Measurements from ENCODE around the gene MIF. TPM values are rescaled to one million over a fixed set of nuclear protein-coding genes. Genes with fewer than 3 reads are reported as not detected.

The MIF gene
- total RNA-seq, 1 donor from 2014 or later: 306 TPM

GRCh38 chr22:23908587-23909205, 14.5 kb downstream of the MIF start:
- Mint-ChIP-seq H3K27me3 (ENCODE audit: unreplicated experiment) (peaks cover 14% of the 10 kb centered on the region), H3K9me3 (ENCODE audit: unreplicated experiment) (no peaks in the 10 kb centered on the region), H3K4me3 (ENCODE audit: unreplicated experiment) (no peak overlapping the region), H3K27ac (ENCODE audit: unreplicated experiment) (no peak overlapping the region), H3K4me1 (ENCODE audit: unreplicated experiment) (peaks cover 9% of the 10 kb centered on the region), H3K36me3 (ENCODE audit: low read depth, unreplicated experiment) (peaks cover 3% of the 10 kb centered on the region)
- TF ChIP-seq CTCF (IDR thresholded peaks at IDR 0.05; ENCODE audit: unreplicated experiment): no peak
- no peak for DNase-seq (ENCODE audit: low spot score)

GRCh38 chr22:23909296-23909898, 15.2 kb downstream of the MIF start:
- Mint-ChIP-seq H3K27ac (ENCODE audit: unreplicated experiment) (no peak overlapping the region), H3K27me3 (ENCODE audit: unreplicated experiment) (peaks cover 13% of the 10 kb centered on the region), H3K9me3 (ENCODE audit: unreplicated experiment) (no peaks in the 10 kb centered on the region), H3K4me1 (ENCODE audit: unreplicated experiment) (peaks cover 11% of the 10 kb centered on the region), H3K36me3 (ENCODE audit: low read depth, unreplicated experiment) (peaks cover 3% of the 10 kb centered on the region), H3K4me3 (ENCODE audit: unreplicated experiment) (no peak overlapping the region)
- DNase-seq (ENCODE audit: low spot score): no peak
- TF ChIP-seq CTCF (IDR thresholded peaks at IDR 0.05; ENCODE audit: unreplicated experiment): no peak

- Mint-ChIP-seq H3K4me3 (ENCODE audit: unreplicated experiment) (no peak overlapping the region), H3K27ac (ENCODE audit: unreplicated experiment) (no peak overlapping the region), H3K36me3 (ENCODE audit: low read depth, unreplicated experiment) (peaks cover 3% of the 10 kb centered on the region), H3K9me3 (ENCODE audit: unreplicated experiment) (no peaks in the 10 kb centered on the region), H3K27me3 (ENCODE audit: unreplicated experiment) (peaks cover 12% of the 10 kb centered on the region), H3K4me1 (ENCODE audit: unreplicated experiment) (peaks cover 11% of the 10 kb centered on the region)
- TF ChIP-seq CTCF (IDR thresholded peaks at IDR 0.05; ENCODE audit: unreplicated experiment): no peak
- no peak for DNase-seq (ENCODE audit: low spot score)
Measured at GRCh38 chr22:23910496-23911190, 16.5 kb downstream of the MIF start.

GRCh38 chr22:23911318-23911980, 17.3 kb downstream of the MIF start:
- H3K4me3 Mint-ChIP-seq (ENCODE audit: unreplicated experiment): no peak overlapping the region
- H3K9me3 Mint-ChIP-seq (ENCODE audit: unreplicated experiment): no peaks in the 10 kb centered on the region
- TF ChIP-seq CTCF (IDR thresholded peaks at IDR 0.05; ENCODE audit: unreplicated experiment): no peak
- DNase-seq (ENCODE audit: low spot score): no peak
- peaks cover 11% of the 10 kb centered on the region for H3K27me3 Mint-ChIP-seq (ENCODE audit: unreplicated experiment)
- peaks cover 11% of the 10 kb centered on the region for H3K4me1 Mint-ChIP-seq (ENCODE audit: unreplicated experiment)
- H3K36me3 Mint-ChIP-seq (ENCODE audit: low read depth, unreplicated experiment): peaks cover 3% of the 10 kb centered on the region
- H3K27ac Mint-ChIP-seq (ENCODE audit: unreplicated experiment): no peak overlapping the region

All from endothelial cell (in vitro differentiated cells).